IPS DF 6.9 (cell line): ENCODE results near the gene RGS17.
"Not testable (repeated sequence)": the region's sequence is repeated elsewhere in the genome, so short reads cannot be mapped to it uniquely, and the experiment has no call there.

Experiments used
- DNase-seq: peaks from one replicate; pipeline ENCODE4 v3.0.0-alpha.2; 2013; ENCODE audit warnings: low read depth, low spot score
- H3K27ac ChIP-seq: one replicate; pipeline ENCODE4 v1.5.1; 2013; ENCODE audit warnings: low read length, control low read depth
- H3K27me3 ChIP-seq: 2 replicates; pipeline ENCODE4 v1.6.1; 2013; ENCODE audit warnings: mild to moderate bottlenecking, low read length; ENCODE audit not compliant: control insufficient read depth, insufficient read depth
- H3K36me3 ChIP-seq: 2 replicates; pipeline ENCODE4 v1.6.1; 2013; ENCODE audit warnings: low read length; ENCODE audit not compliant: control insufficient read depth, insufficient read depth
- H3K4me1 ChIP-seq: 2 replicates; pipeline ENCODE4 v1.6.1; 2013; ENCODE audit warnings: low read length; ENCODE audit not compliant: control insufficient read depth, insufficient read depth
- H3K4me3 ChIP-seq: 2 replicates; pipeline ENCODE4 v1.5.1; 2013; ENCODE audit warnings: mild to moderate bottlenecking, low read length
- H3K9me3 ChIP-seq: 2 replicates; pipeline ENCODE4 v1.6.1; 2013; ENCODE audit warnings: low read length, inconsistent platforms; ENCODE audit not compliant: control insufficient read depth, insufficient read depth
- whole genome bisulfite sequencing: extraction: QIAGEN DNeasy Blood & Tissue Kit; methylation state at CpG from one replicate; pipeline ENCODE4 v1.1.7; 2013; ENCODE audit warnings: mixed read lengths, missing lambda C conversion rate; ENCODE audit not compliant: insufficient read length, insufficient coverage; 5-methylcytosine and 5-hydroxymethylcytosine counted together

Gene RGS17

DNA sequence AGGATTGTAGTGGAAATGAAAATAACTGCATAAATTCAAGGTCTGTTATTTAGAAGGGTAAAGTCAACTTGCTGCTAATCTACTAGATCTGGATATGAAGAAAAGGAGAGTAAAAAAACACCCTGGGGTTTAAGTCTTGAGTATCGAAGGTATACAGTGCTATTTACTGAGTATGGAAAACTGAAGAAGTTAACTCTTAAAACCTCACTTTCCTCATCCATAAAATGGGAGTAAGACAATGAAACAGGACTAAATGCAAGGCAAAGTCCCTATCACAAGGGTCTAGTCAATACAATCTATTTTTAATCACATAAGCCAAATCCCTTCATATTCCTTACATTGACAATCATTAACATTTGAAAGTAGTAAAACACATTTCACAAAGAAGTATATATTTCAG, 150.4 kb downstream of the RGS17 start:
- Histone ChIP-seq H3K27ac (no peak overlapping the region), H3K36me3 (no peaks in the 10 kb centered on the region)
- DNase-seq: no peak

DNA sequence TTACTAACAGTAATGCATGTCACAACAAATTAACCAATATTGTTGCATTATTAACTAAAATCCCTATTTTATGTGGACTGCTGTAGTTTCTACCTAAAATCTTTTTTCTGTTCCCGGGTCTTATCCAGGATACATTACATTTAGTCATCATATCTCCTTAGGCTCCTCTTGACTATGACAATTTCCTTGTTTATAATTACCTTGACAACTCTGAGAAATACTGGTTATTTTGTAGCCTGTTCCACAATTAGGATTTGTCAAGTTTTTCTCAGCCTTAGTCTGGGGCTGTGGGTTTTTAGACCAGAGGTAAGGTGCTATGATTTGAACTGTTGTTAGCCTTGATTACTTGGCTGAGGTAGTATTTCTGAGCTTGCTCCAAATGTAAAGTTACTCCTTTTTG, 152.0 kb downstream of the RGS17 start:
- no peak overlapping the region for H3K4me3 ChIP-seq
- no peaks in the 10 kb centered on the region for H3K9me3 ChIP-seq
- no CpG with 5 or more reads among the region's 1 CpG for WGBS

More for the DNA sequence above, 150.4 kb downstream of the RGS17 start:
- peak overlapping the region; percentile 23; the same call in 1 of the 2 replicates for H3K4me3 ChIP-seq
- WGBS: no CpG with 5 or more reads among the region's 1 CpG
- no peaks in the 10 kb centered on the region for H3K4me1 ChIP-seq
- no peaks in the 10 kb centered on the region for H3K9me3 ChIP-seq
- H3K27me3 ChIP-seq: no peaks in the 10 kb centered on the region

DNA sequence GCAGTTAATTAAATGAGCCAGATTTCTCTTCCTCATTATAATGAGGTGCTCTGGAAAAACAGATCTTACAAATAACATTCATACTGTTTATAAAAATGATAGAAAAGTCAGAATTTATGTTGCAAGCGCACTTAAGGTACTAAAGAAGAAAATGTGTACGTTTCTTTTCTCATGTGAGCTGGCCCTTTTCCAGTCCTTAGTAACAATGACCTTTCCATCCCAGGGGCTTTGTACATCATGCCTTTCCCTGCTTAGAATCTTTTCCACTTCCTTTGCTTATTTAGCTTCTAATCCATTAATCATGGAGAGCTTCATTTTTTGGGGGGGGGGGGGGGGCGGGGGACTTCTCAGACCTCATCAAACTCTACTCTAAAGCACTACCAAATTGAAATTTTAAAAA, 153.0 kb downstream of the RGS17 start:
- peaks cover 7% of the 10 kb centered on the region; the same call in 1 of the 2 replicates for H3K36me3 ChIP-seq

More for the DNA sequence above, 152.0 kb downstream of the RGS17 start:
- no peak overlapping the region for H3K27ac ChIP-seq
- H3K4me1 ChIP-seq: no peaks in the 10 kb centered on the region
- H3K36me3 ChIP-seq: peaks cover 7% of the 10 kb centered on the region; the same call in 1 of the 2 replicates
- DNase-seq: no peak
- no peaks in the 10 kb centered on the region for H3K27me3 ChIP-seq

DNA sequence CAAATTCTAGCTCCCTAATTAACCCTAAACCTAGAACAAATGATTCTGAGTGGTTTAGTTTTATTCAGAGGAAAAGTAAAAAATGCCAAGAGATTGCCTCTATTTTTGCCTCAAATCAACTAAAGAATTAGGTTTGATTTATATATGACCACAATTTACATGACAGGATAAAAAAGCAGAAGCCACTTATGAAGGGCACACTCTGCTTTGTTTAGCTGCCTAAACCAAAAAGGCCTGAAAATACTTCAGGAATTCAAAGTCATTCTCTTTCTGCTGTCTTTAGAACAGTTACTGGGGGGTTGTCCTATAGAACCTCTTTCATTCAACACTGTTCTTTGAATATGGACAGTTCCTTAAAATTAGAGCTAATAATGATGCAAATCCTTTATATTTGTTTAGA, 153.5 kb downstream of the RGS17 start:
- H3K4me1 ChIP-seq: no peaks in the 10 kb centered on the region
- no peak for DNase-seq
- no peak overlapping the region for H3K27ac ChIP-seq
- H3K9me3 ChIP-seq: no peaks in the 10 kb centered on the region
- no peaks in the 10 kb centered on the region for H3K27me3 ChIP-seq
- H3K4me3 ChIP-seq: no peak overlapping the region
- peaks cover 7% of the 10 kb centered on the region; the same call in 1 of the 2 replicates for H3K36me3 ChIP-seq

More for the DNA sequence above, 153.0 kb downstream of the RGS17 start:
- WGBS: no CpG with 5 or more reads among the region's 3 CpGs
- no peaks in the 10 kb centered on the region for H3K9me3 ChIP-seq
- no peaks in the 10 kb centered on the region for H3K4me1 ChIP-seq
- H3K27ac ChIP-seq: no peak overlapping the region
- no peak for DNase-seq
- no peaks in the 10 kb centered on the region for H3K27me3 ChIP-seq
- H3K4me3 ChIP-seq: no peak overlapping the region

DNA sequence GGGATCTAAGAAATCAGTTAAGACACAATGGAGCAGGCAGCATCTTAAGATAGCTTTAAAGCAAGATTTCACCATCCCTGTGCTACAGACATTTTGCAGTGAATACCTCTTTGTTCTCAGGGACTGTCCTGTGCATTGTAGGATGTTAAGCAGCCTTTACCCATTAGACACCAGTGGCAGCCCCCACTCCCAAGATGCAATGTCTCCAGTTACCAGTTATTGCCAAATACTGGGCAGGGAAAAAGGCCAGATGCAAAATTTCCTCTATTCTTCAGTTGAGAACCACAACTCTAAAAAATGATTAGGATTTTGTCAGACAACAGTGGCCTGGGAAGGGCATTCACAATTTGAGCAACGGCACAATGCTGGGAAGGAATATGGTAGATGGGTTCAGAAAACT, 154.3 kb downstream of the RGS17 start:
- no peak overlapping the region for H3K27ac ChIP-seq
- H3K4me3 ChIP-seq: no peak overlapping the region
- H3K9me3 ChIP-seq: no peaks in the 10 kb centered on the region
- peaks cover 7% of the 10 kb centered on the region; the same call in 1 of the 2 replicates for H3K36me3 ChIP-seq
- WGBS: no CpG with 5 or more reads among the region's 1 CpG
- H3K4me1 ChIP-seq: no peaks in the 10 kb centered on the region
- no peaks in the 10 kb centered on the region for H3K27me3 ChIP-seq
- no peak for DNase-seq

DNA sequence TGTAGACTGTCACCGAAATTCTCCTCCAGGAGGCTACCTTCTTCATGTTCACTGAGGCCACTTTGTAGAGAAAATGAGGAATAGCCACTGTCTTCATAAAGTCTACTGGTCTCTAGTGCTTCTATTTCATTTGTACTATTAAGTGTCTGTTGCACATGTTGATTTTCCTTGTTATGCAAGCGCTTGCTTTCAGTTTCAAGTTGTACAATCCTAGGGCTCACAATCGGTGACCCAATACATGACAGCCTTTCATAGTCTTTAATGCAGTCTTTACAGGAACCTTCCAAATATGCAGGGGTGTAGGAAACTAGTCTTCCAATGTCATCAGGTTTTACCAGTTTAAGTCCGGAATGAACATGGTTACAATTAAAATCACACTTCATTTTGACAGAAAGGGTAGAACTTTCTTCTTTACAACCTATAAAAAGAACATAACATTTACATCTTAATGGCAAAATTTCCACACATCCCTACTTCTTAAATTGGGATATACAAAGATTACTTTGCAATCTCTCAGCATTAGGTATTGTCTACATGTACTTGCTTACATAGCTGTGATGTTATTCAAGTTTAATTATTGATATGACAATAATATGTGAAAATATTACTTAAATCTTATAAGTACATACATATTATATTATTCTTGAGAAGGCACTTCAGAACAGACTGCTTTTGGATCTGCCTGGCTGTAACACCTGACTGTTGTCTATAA, 155.7 kb downstream of the RGS17 start:
- Histone ChIP-seq H3K9me3 (no peaks in the 10 kb centered on the region), H3K27me3 (no peaks in the 10 kb centered on the region), H3K36me3 (peaks cover 7% of the 10 kb centered on the region; the same call in 1 of the 2 replicates), H3K4me1 (no peaks in the 10 kb centered on the region), H3K27ac (no peak overlapping the region), H3K4me3 (no peak overlapping the region)
- DNase-seq: no peak
- no CpG with 5 or more reads among the region's 4 CpGs for WGBS

DNA sequence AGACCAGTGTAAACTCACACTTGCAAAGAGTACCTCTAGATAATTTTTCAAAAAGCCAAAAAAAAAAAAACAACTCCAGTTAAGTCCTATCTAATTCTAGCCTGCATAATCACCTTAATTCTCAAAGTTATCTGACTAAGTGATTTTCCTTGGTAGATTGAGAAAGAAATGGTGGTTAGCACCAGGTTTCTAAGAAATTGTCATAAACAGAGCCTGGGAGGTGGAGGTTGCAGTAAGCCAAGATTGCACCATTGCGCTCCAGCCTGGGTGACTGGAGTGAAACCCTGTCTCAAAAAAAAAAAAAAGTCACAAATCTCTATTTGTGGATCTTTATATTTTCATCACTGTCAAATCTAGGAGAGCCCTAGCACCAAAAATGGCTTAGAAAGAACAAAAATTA, 157.2 kb downstream of the RGS17 start:
- no peak overlapping the region for H3K27ac ChIP-seq
- WGBS: no CpG with 5 or more reads among the region's 1 CpG
- no peak for DNase-seq
- H3K9me3 ChIP-seq: no peaks in the 10 kb centered on the region
- H3K36me3 ChIP-seq: peaks cover 7% of the 10 kb centered on the region; the same call in 1 of the 2 replicates
- no peak overlapping the region for H3K4me3 ChIP-seq
- no peaks in the 10 kb centered on the region for H3K27me3 ChIP-seq
- H3K4me1 ChIP-seq: no peaks in the 10 kb centered on the region

DNA sequence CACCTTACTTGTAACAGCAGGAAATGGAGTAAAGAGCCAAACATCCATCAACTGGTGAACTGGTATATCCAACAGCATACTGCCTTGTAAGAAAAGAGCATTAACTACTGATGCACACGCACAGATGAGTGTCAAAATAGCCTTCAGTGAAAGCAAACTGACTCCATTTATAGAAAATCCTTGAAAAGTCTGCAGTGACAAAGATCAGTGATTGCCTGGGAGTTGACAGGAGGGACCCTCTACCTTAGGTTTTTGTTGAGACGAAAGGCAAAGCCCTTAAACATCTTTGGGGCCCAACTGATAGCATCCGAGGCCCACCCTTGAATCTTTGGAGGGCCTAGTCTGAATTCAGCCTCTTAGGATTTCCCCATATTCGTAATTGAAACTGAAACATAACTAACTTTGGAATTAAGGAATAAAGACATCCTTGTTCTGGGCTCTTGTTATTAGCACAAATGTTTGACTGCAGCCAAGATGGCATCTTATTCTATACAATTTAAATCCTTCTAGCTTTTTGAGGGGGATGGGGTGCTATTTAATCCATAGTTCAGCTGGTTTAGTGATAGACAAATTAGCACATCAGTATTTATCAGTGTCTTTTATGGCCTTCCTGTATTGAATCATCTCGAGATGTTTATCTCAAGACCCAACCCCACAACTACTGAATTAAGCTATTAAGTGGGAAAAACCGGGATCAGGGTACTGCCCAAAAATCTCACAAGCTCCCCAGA, 161.2 kb downstream of the RGS17 start:
- no peak for DNase-seq
- Histone ChIP-seq H3K27ac (no peak overlapping the region), H3K9me3 (no peaks in the 10 kb centered on the region), H3K27me3 (no peaks in the 10 kb centered on the region), H3K4me1 (no peaks in the 10 kb centered on the region), H3K36me3 (peaks cover 4% of the 10 kb centered on the region; the same call in 1 of the 2 replicates), H3K4me3 (no peak overlapping the region)
- WGBS: no CpG with 5 or more reads among the region's 6 CpGs

DNA sequence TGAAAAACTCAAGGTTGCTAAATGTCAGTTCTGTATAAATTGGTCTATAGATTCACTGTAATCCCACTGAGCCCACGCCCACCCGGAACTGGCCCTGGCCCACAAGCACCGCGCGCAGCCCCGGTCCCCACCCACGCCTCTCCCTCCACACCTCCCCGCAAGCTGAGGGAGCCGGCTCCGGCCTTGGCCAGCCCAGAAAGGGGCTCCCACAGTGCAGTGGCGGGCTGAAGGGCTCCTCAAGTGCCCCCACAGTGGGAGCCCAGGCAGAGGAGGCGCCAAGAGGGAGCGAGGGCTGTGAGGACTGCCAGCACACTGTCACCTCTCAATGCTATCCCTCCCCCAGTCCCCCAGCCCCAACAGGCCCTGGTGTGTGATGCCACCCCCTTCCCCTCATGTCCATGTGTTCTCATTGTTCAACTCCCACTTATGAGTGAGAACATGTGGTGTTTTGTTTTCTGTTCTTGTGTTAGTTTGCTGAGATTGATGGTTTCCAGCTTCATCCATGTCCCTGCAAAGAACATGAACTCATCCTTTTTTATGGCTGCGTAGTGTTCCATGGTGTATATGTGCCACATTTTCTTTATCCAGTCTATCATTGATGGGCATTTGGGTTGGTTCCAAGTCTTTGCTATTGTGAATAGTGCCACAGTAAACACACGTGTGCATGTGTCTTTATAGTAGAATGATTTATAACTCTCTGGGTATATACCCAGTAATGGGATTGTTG, 164.8 kb downstream of the RGS17 start:
- not testable (repeated sequence) for H3K27me3 ChIP-seq, H3K4me3 ChIP-seq, H3K36me3 ChIP-seq, DNase-seq, H3K27ac ChIP-seq, H3K9me3 ChIP-seq, H3K4me1 ChIP-seq
- WGBS: no CpG with 5 or more reads among the region's 15 CpGs

DNA sequence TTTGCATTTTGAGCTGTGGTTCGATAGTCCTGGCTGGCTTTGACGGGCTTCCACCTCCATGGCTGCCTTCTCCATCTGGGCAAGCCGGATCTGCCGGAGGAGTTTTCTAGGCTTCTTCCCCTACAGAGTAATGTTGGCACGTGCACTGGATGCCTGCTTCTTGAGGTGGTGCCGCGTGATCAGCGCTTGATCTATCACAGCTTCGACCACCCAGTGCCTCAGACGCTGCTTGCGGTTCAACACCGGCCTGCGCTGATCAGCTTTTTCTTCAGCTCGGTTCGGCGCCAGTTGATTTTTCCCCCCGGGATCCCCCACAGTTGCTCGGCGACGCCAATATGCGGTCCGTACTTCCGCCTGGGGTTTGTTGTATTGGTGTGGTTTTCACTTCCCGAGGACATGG, 171.7 kb downstream of the RGS17 start:
- Histone ChIP-seq H3K27ac (no peak overlapping the region), H3K36me3 (no peaks in the 10 kb centered on the region), H3K4me1 (no peaks in the 10 kb centered on the region), H3K9me3 (no peaks in the 10 kb centered on the region), H3K27me3 (no peaks in the 10 kb centered on the region), H3K4me3 (no peak overlapping the region)
- no peak for DNase-seq
- WGBS: no CpG with 5 or more reads among the region's 24 CpGs
